Fibroblast of pulmonary artery (primary cell): Measurements from ENCODE around the gene DNAJB7.
"Not testable (repeated sequence)": the region's sequence is repeated elsewhere in the genome, so short reads cannot be mapped to it uniquely, and the experiment has no call there.

Experiments used
- DNase-seq: peaks from one replicate; pipeline ENCODE4 v3.0.0-alpha.2; 2010; ENCODE audit warnings: low read depth
- H3K4me3 ChIP-seq: replicated peaks from 2 replicates; pipeline ENCODE4 v1.5.1; 2011; ENCODE audit warnings: low read depth, mild to moderate bottlenecking, control low read depth, low read length, moderate library complexity
- TF ChIP-seq, protein P1 (sequence below): IDR thresholded peaks from 2 replicates; pipeline ENCODE4 v1.5.1; 2011; ENCODE audit warnings: mild to moderate bottlenecking, control low read depth, low read length, inconsistent platforms; ENCODE audit errors: missing control alignments

Gene DNAJB7

GRCh38 chr22:40878922-40879321 is 17.0 kb upstream of the DNAJB7 start:
- DNase-seq, result no peak
- H3K4me3 ChIP-seq, result no peak overlapping the region
- TF ChIP-seq, protein P1, sequence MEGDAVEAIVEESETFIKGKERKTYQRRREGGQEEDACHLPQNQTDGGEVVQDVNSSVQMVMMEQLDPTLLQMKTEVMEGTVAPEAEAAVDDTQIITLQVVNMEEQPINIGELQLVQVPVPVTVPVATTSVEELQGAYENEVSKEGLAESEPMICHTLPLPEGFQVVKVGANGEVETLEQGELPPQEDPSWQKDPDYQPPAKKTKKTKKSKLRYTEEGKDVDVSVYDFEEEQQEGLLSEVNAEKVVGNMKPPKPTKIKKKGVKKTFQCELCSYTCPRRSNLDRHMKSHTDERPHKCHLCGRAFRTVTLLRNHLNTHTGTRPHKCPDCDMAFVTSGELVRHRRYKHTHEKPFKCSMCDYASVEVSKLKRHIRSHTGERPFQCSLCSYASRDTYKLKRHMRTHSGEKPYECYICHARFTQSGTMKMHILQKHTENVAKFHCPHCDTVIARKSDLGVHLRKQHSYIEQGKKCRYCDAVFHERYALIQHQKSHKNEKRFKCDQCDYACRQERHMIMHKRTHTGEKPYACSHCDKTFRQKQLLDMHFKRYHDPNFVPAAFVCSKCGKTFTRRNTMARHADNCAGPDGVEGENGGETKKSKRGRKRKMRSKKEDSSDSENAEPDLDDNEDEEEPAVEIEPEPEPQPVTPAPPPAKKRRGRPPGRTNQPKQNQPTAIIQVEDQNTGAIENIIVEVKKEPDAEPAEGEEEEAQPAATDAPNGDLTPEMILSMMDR, result no peak

DNA sequence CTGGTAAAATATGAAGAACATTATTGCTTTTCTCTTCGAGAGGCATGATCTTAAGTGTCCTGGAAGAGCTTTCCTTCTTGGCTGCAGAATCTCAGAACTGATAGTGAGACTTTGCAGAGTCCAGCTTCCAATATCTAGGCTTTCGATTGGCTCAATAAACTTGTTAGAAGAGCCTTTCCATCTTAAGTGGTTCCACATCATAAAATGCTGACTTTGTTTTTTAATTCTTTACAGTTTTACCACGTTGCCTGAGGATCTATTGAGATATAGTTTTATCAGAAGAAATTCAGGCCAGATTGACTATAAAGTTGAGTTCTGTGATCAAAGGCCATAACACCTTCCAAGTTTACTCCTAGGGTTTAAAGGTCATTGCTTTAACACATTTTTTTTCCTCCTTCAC is 15.6 kb upstream of the DNAJB7 start:
- TF ChIP-seq, protein P1, result no peak
- H3K4me3 ChIP-seq, result no peak overlapping the region
- no peak for DNase-seq

DNA sequence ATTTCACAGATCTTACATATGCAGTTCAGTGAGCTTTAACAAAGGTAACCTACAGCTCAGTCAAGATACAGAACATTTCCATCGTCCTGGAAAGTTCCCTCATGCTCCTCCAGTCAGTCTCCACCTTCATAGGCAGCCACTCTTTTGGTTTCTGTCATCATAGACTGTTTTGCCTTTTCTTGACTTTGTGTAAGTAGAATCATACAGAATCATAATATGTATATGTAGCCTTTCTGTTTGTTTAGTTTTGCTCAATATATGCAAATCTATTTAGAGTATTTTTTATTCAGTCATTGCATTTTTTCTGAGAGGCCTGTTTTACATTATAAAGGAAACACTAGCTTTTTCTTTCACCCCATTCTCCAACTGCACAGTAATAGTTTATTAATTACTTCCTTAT is 15.0 kb upstream of the DNAJB7 start:
- TF ChIP-seq, protein P1, result no peak
- H3K4me3 ChIP-seq, result no peak overlapping the region
- DNase-seq, result no peak

DNA sequence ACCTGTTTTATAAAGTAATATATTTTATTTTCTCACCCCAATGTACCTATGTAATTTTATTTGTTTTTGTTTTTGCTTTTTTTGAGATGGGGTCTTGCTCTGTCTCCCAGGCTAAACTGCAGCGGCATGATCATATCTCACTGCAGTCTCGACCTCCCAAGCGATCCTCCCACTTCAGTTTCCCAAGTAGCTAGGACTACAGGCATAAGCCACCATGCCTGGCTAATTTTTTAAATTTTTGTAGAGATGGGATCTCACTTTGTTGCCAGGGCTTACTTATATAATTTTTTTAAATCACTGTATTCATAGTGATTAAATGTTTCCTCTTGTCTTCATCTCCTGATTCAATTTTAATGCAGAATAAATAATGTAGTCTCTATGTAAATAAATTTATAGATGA is 13.2 kb upstream of the DNAJB7 start:
- no peak overlapping the region for H3K4me3 ChIP-seq
- TF ChIP-seq, protein P1, result no peak
- no peak for DNase-seq

DNA sequence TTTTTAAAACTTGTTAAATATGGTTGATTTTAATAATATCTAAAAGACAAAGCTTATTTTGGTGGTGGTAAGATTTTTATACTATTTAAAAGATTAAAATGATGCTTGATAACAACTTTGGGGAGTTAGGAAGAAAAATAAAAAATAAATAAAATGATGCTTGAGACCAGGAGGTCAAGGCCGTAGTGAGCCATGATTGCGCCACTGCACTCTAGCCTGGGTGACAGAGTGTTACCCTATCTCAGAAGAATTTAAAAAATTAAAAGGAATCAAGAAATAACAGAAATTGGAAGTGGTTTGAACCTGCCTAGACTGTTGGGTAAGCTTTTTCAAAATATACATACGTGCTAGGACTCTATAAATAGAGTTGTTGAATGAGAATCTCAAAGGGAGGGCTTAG is 12.1 kb upstream of the DNAJB7 start:
- TF ChIP-seq, protein P1, result no peak
- no peak for DNase-seq
- no peak overlapping the region for H3K4me3 ChIP-seq

DNA sequence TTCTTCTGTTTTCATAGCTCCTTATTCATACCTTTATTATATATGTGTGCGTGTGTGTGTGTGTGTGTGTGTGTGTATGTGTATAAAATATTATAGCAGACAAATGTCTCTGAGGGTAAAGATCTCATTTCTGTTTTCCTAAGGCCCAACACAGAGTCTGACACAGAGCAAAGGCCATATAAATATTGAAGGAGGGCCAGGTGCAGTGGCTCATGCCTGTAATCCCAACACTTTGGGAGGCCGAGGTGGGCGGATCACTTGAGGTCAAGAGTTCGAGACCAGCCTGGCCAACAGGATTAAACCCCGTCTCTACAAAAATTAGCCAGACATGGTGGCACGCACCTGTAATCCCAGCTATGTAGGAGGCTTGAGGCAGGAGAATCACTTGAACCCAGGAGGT is 6.5 kb upstream of the DNAJB7 start:
- H3K4me3 ChIP-seq, DNase-seq: not testable (repeated sequence)

DNA sequence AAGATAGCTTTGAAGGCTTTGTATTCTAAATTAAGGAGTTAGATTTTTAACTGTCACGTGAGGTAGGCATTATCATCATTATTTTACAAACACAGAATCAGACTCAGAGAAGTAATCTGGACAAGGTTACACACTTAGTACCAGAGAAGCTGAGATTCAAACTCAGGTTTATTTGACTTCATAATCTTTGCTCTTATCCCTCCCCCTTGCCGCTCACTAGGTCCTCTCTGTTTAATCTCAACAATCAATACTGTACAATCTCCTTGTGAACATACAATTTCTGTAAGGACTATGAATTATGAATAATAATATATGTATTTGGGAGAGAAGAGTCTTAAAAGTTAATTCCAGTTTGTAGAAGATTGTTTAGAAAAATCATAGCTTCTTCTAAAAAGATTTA is 5.2 kb upstream of the DNAJB7 start:
- TF ChIP-seq, protein P1, result no peak
- no peak overlapping the region for H3K4me3 ChIP-seq
- DNase-seq, result no peak

- no peak overlapping the region for H3K4me3 ChIP-seq
- no peak for DNase-seq
- TF ChIP-seq, protein P1, result no peak
These were observed 624 bp upstream of the DNAJB7 start for GRCh38 chr22:40862537-40862936.
